DLD1 (cell line): ENCODE measurements around the gene ZNF772.

Experiments
- in situ Hi-C: cut with HindIII; loops from 2 replicates; pipeline ENCODE4 v1.10.0; 2017; ENCODE audit warnings: low sequenced_read_pairs

The ZNF772 gene

DNA sequence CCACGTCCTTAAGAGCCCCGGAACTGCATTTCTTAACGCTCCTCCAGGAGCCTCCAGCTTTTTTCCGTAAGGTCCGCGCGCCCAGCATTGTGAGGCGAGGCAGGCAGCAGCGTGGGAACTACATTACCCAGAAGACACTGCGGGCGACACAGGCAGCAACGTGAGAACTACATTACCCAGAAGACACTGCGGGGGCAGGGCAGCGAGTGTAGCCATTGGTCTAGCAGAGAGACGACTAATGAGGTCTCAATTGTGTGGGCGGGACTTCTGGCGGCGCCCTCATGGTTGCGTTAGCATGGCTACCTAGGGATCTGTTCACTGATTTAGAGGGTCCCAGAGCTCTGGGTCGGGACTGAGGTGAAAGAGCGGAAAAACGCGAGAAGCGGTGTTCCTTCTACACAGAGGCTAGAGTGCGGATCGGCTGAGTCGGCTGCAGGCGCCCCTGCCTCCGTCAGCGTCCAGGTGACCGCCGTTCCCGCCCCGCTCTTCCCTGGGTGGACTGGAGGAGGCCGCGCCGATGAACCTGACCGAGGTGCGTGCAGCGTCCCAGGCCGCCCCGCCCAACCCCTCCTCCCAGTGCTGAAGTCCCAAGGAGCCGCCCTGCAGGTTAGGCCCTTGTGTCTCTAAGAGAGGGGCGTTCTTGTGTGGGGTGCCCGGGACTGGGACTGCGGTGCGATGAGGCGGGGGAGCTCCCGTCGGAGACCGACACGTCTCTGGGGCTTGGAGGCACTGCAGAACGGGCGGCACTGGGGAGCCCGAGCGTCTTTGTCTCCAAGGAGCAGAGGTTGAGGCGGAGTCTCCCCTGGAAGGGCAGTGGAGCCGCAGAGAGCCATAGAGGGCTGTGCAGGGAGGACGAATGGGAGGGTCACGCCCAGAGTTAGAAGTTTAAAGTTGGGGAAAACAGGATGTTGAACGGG is 42.0 kb downstream of the ZNF772 start, which contains the start of gene ZNF749:
Gene ZNF749 (plus strand): TSS at position 264 of the 917 bp plus-strand sequence. CDS start 254 bp downstream, at position 518.
- in situ Hi-C loops = no loop called here

DNA sequence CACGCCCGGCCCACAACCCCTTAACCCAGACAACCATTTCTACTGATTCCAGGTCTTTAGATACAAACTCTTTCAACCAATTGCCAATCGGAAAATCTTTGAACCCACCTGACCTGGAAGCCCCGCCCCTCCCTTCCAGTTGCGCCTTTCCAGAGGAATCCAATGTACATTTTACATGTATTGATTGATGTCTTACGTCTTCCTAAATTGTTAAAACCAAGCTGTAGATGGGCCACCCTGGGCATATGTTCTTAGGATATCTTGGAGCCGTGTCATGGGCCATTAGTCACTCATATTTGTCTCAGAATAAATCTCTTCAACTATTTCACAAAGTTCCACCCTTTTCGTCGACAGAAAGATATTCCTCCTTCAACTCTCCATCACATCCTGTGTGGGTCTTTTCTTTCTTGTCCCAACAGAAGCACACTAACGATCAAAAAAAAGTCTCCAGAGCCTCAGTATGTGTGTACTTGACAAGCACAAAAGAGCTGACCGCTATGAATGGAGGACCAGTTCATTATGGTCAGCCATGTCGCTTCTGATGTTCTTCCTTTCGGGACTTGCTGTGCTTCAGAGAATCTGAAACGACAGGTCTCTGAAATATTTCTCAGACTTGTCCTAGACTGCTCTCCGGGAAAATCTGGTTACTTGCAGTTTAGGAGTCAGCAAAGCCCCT is 42.8 kb downstream of the ZNF772 start:
- in situ Hi-C loops = no loop called here

DNA sequence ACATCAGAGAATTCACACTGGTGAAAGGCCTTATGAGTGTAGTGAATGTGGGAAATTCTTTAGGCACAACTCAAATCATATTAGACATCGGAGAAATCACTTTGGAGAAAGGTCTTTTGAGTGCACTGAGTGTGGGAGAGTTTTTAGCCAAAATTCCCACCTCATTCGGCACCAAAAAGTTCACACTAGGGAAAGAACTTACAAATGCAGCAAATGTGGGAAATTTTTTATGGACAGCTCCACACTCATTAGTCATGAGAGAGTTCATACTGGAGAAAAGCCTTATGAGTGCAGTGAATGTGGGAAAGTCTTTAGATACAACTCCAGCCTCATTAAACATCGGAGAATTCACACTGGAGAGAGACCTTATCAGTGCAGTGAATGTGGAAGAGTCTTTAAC is 56.3 kb downstream of the ZNF772 start:
- in situ Hi-C loops = no loop called here

DNA sequence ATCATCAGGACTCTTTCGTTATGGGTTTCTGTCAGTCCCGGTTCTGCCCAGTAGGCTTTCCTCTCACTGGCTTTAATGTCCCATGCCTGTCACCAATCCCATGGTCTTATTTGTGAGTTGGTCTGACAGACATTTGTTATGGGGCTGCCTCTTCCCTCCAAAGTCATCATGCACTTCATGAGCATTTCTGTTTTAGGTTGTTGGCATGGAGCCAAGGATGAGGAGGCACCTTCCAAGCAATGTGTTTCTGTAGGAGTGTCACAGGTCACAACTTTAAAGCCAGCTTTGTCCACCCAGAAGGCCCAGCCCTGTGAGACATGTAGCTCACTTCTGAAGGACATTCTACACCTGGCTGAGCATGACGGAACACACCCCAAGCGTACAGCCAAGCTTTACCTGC is 57.9 kb downstream of the ZNF772 start:
- in situ Hi-C loops = no loop called here
